HEK293 (cell line): ENCODE results near the gene LIN54.

Experiments
- CTCF ChIA-PET: fragments of 350-600 bp; formaldehyde crosslinking; extraction: SDS; loops from one replicate; lab custom pipeline; 2021; ENCODE audit warnings: antibody characterized with exemption; lab: Yijun Ruan, JAX
- POLR2A ChIA-PET: fragments of 300-600 bp; formaldehyde crosslinking; extraction: SDS; loops from one replicate; lab custom pipeline; 2020; ENCODE audit warnings: antibody characterized with exemption, inconsistent platforms; lab: Yijun Ruan, JAX
- H3K27ac ChIP-seq: fragments of 200-500 bp; sonication (Bioruptor generic); 2 replicates; pipeline ENCODE4 v1.5.1; 2014; ENCODE audit warnings: low read depth, low read length, control low read depth, inconsistent platforms; ENCODE audit errors: extremely low read depth
- H3K36me3 ChIP-seq, 2 experiments: fragments of 200-500 bp in 1 of 2; sonication (Bioruptor generic) in 1 of 2; 1 replicate in 1 of 2; 2 replicates in 1 of 2; pipeline ENCODE4 v1.5.1; 2014 to 2017; ENCODE audit warnings: inconsistent platforms in 2 of 2, low read length in 2 of 2; ENCODE audit not compliant: control insufficient read depth in 2 of 2, insufficient read depth in 1 of 2
- H3K4me1 ChIP-seq: fragments of 200-500 bp; sonication (Bioruptor generic); 2 replicates; pipeline ENCODE4 v1.5.1; 2014; ENCODE audit warnings: mild to moderate bottlenecking, low read length, inconsistent platforms; ENCODE audit not compliant: control insufficient read depth, insufficient read depth
- H3K4me3 ChIP-seq: 2 replicates; pipeline ENCODE4 v1.5.1; 2011; ENCODE audit warnings: low read depth, mild to moderate bottlenecking, control low read depth, low read length, moderate library complexity
- H3K9me3 ChIP-seq: fragments of 200-500 bp; sonication (Bioruptor generic); 2 replicates; pipeline ENCODE4 v1.5.1; 2014; ENCODE audit warnings: low read depth, low read length, inconsistent platforms; ENCODE audit not compliant: control insufficient read depth, insufficient read depth
- FEZF1 ChIP-seq: fragments of 450-650 bp; formaldehyde crosslinking; IDR thresholded peaks from 2 replicates; pipeline ENCODE4 v1.5.1; 2016; ENCODE audit warnings: missing biosample characterization, missing genetic modification characterization
- PRDM6 ChIP-seq: fragments of 450-650 bp; formaldehyde crosslinking; IDR thresholded peaks from 2 replicates; pipeline ENCODE4 v1.5.1; 2017; ENCODE audit warnings: missing biosample characterization, missing genetic modification characterization
- YY2 ChIP-seq: fragments of 450-650 bp; formaldehyde crosslinking; IDR thresholded peaks from 2 replicates; pipeline ENCODE4 v1.5.1; 2016; ENCODE audit warnings: missing biosample characterization, missing genetic modification characterization
- ZBTB1 ChIP-seq: fragments of 450-650 bp; formaldehyde crosslinking; IDR thresholded peaks from 2 replicates; pipeline ENCODE4 v1.5.1; 2016; ENCODE audit warnings: missing biosample characterization, missing genetic modification characterization
- ZNF350 ChIP-seq: fragments of 450-650 bp; formaldehyde crosslinking; IDR thresholded peaks from 2 replicates; pipeline ENCODE4 v1.5.0; 2017; ENCODE audit warnings: missing biosample characterization, mild to moderate bottlenecking, missing genetic modification characterization
- ZNF501 ChIP-seq: fragments of 450-650 bp; formaldehyde crosslinking; IDR thresholded peaks from 2 replicates; pipeline ENCODE4 v1.5.1; 2016; ENCODE audit warnings: missing biosample characterization, missing genetic modification characterization
- ZNF544 ChIP-seq: fragments of 450-650 bp; formaldehyde crosslinking; IDR thresholded peaks from 2 replicates; pipeline ENCODE4 v1.5.0; 2017; ENCODE audit warnings: missing biosample characterization, missing genetic modification characterization
- ZNF560 ChIP-seq: fragments of 450-650 bp; formaldehyde crosslinking; IDR thresholded peaks from 2 replicates; pipeline ENCODE4 v1.5.1; 2017; ENCODE audit warnings: missing biosample characterization, missing genetic modification characterization, borderline replicate concordance
- ZNF610 ChIP-seq: fragments of 450-650 bp; formaldehyde crosslinking; IDR thresholded peaks from 2 replicates; pipeline ENCODE4 v1.5.1; 2016; ENCODE audit warnings: missing biosample characterization, missing genetic modification characterization, borderline replicate concordance
- ZNF639 ChIP-seq: fragments of 450-650 bp; formaldehyde crosslinking; IDR thresholded peaks from 2 replicates; pipeline ENCODE4 v1.5.1; 2016; ENCODE audit warnings: missing biosample characterization, missing genetic modification characterization
- ZNF654 ChIP-seq: fragments of 450-650 bp; formaldehyde crosslinking; IDR thresholded peaks from 2 replicates; pipeline ENCODE4 v1.5.1; 2016; ENCODE audit warnings: low read depth, missing biosample characterization, missing genetic modification characterization
- ZNF664 ChIP-seq: fragments of 450-650 bp; formaldehyde crosslinking; IDR thresholded peaks from 2 replicates; pipeline ENCODE4 v1.5.1; 2016; ENCODE audit warnings: missing biosample characterization, missing genetic modification characterization
- ZNF776 ChIP-seq: fragments of 450-650 bp; formaldehyde crosslinking; IDR thresholded peaks from 2 replicates; pipeline ENCODE4 v1.5.0; 2017; ENCODE audit warnings: missing biosample characterization, missing genetic modification characterization, borderline replicate concordance
- ZXDB ChIP-seq: fragments of 450-650 bp; formaldehyde crosslinking; IDR thresholded peaks from 2 replicates; pipeline ENCODE4 v1.5.1; 2016; ENCODE audit warnings: missing biosample characterization, missing genetic modification characterization
- TF ChIP-seq, protein P1 (sequence below): fragments of 450-650 bp; formaldehyde crosslinking; IDR thresholded peaks from 2 replicates; pipeline ENCODE4 v1.5.1; 2016; ENCODE audit warnings: missing biosample characterization, missing genetic modification characterization
- TF ChIP-seq, protein P2 (sequence below): fragments of 450-650 bp; formaldehyde crosslinking; IDR thresholded peaks from 2 replicates; pipeline ENCODE4 v1.5.1; 2016; ENCODE audit warnings: missing biosample characterization, missing genetic modification characterization, borderline replicate concordance

Gene LIN54

GRCh38 chr4:82913305-82913704 is 97.3 kb downstream of the LIN54 start (continued):
- TF ChIP-seq ZNF501, result no peak
- no peak for TF ChIP-seq ZNF664 (tag by site-specific recombination)

- CTCF ChIA-PET, result no interaction called here
- H3K27ac ChIP-seq, result no peak overlapping the region
- no peak overlapping the region for H3K4me3 ChIP-seq
- H3K36me3 ChIP-seq, result peaks cover 0 to 35% of the 10 kb centered on the region in 2 experiments; a peak in 1 of 3 replicates
- TF ChIP-seq, protein P1, sequence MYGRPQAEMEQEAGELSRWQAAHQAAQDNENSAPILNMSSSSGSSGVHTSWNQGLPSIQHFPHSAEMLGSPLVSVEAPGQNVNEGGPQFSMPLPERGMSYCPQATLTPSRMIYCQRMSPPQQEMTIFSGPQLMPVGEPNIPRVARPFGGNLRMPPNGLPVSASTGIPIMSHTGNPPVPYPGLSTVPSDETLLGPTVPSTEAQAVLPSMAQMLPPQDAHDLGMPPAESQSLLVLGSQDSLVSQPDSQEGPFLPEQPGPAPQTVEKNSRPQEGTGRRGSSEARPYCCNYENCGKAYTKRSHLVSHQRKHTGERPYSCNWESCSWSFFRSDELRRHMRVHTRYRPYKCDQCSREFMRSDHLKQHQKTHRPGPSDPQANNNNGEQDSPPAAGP (tag by site-specific recombination), result no peak
- 0 out of 2 replicates have a peak, but pooled peaks have one; percentile 10 for TF ChIP-seq PRDM6 (tag by site-specific recombination)
- POLR2A ChIA-PET, result no interaction called here
- no peaks in the 10 kb centered on the region for H3K4me1 ChIP-seq
- no peaks in the 10 kb centered on the region for H3K9me3 ChIP-seq
These were observed 101.3 kb downstream of the LIN54 start for GRCh38 chr4:82909326-82909725.

DNA sequence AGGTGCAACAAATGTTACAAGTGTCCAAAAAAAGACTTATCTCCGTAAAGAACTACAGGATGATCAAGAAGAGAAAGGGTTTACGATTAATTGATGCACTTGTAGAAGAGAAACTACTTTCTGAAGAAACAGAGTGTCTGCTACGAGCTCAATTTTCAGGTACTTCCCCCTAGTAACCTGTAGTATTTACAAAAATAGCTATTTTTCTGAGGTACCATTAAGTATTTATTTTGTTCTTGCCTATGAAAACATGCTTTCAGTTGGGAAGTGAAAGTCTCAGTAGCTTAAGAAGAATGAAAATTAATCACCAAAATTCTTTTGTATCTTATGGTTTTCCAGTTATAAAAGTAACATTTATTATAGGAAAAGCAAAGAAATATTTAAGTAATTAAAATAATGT is 104.2 kb downstream of the LIN54 start:
- POLR2A ChIA-PET, result interaction anchor here (0.6 kb wide), 1 partner anchor 412 kb away, joined by 6 read pairs; no protein-coding TSS in a partner anchor
- H3K9me3 ChIP-seq, result no peaks in the 10 kb centered on the region
- no peak overlapping the region for H3K4me3 ChIP-seq
- CTCF ChIA-PET, result interaction anchor here (0.6 kb wide), 1 partner anchor 387 kb away, joined by 3 read pairs; no protein-coding TSS in a partner anchor
- no peaks in the 10 kb centered on the region for H3K4me1 ChIP-seq
- TF ChIP-seq ZNF654 (tag by site-specific recombination), result no peak
- TF ChIP-seq ZNF544 (tag by site-specific recombination), result no peak
- TF ChIP-seq ZNF350, result no peak
- TF ChIP-seq ZBTB1 (tag by site-specific recombination), result no peak
- no peak for TF ChIP-seq ZNF639 (tag by site-specific recombination)
- TF ChIP-seq, protein P2, sequence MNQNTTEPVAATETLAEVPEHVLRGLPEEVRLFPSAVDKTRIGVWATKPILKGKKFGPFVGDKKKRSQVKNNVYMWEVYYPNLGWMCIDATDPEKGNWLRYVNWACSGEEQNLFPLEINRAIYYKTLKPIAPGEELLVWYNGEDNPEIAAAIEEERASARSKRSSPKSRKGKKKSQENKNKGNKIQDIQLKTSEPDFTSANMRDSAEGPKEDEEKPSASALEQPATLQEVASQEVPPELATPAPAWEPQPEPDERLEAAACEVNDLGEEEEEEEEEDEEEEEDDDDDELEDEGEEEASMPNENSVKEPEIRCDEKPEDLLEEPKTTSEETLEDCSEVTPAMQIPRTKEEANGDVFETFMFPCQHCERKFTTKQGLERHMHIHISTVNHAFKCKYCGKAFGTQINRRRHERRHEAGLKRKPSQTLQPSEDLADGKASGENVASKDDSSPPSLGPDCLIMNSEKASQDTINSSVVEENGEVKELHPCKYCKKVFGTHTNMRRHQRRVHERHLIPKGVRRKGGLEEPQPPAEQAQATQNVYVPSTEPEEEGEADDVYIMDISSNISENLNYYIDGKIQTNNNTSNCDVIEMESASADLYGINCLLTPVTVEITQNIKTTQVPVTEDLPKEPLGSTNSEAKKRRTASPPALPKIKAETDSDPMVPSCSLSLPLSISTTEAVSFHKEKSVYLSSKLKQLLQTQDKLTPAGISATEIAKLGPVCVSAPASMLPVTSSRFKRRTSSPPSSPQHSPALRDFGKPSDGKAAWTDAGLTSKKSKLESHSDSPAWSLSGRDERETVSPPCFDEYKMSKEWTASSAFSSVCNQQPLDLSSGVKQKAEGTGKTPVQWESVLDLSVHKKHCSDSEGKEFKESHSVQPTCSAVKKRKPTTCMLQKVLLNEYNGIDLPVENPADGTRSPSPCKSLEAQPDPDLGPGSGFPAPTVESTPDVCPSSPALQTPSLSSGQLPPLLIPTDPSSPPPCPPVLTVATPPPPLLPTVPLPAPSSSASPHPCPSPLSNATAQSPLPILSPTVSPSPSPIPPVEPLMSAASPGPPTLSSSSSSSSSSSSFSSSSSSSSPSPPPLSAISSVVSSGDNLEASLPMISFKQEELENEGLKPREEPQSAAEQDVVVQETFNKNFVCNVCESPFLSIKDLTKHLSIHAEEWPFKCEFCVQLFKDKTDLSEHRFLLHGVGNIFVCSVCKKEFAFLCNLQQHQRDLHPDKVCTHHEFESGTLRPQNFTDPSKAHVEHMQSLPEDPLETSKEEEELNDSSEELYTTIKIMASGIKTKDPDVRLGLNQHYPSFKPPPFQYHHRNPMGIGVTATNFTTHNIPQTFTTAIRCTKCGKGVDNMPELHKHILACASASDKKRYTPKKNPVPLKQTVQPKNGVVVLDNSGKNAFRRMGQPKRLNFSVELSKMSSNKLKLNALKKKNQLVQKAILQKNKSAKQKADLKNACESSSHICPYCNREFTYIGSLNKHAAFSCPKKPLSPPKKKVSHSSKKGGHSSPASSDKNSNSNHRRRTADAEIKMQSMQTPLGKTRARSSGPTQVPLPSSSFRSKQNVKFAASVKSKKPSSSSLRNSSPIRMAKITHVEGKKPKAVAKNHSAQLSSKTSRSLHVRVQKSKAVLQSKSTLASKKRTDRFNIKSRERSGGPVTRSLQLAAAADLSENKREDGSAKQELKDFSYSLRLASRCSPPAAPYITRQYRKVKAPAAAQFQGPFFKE (tag by site-specific recombination), result no peak
- TF ChIP-seq ZNF776 (tag by site-specific recombination), result no peak
- TF ChIP-seq ZNF560, result no peak
- no peak for TF ChIP-seq ZNF610 (tag by site-specific recombination)
- no peak for TF ChIP-seq FEZF1
- no peak for TF ChIP-seq ZXDB
- no peak for TF ChIP-seq YY2 (tag by site-specific recombination)
- TF ChIP-seq, all 188 proteins: peak for 0
- Histone ChIP-seq H3K36me3 (peaks cover 0 to 32% of the 10 kb centered on the region in 2 experiments; a peak in 1 of 3 replicates), H3K27ac (no peak overlapping the region)
